DND-41 (cell line): ENCODE results near the gene ARV1.

Experiments
- ATAC-seq: fragments of 200-7000 bp; cut with Tn5 transposase; 3 replicates; pipeline ENCODE4 v1.9.1; 2021; ENCODE audit warnings: low read depth; ENCODE audit not compliant: insufficient read depth
- DNase-seq: peaks from one replicate; pipeline ENCODE4 v3.0.0-alpha.2; 2020
- H2AFZ ChIP-seq: 2 replicates; pipeline ENCODE4 v1.6.0; 2012; ENCODE audit warnings: low read depth, low read length
- H3K27ac ChIP-seq: 2 replicates; pipeline ENCODE4 v1.5.1; 2012; ENCODE audit warnings: low read length, inconsistent platforms
- H3K27me3 ChIP-seq: fragments of 200-600 bp; sonication (generic); 2 replicates; pipeline ENCODE4 v1.6.0; 2012; ENCODE audit warnings: low read length, mild to moderate bottlenecking, inconsistent platforms; ENCODE audit not compliant: insufficient read depth, poor library complexity
- H3K36me3 ChIP-seq: 2 replicates; pipeline ENCODE4 v1.5.1; 2012; ENCODE audit warnings: low read length, inconsistent platforms; ENCODE audit not compliant: insufficient read depth
- H3K4me1 ChIP-seq: 2 replicates; pipeline ENCODE4 v1.5.1; 2012; ENCODE audit warnings: mild to moderate bottlenecking, low read length; ENCODE audit not compliant: insufficient read depth
- H3K4me2 ChIP-seq: 2 replicates; pipeline ENCODE4 v1.6.0; 2012; ENCODE audit warnings: mild to moderate bottlenecking, moderate library complexity, low read length, inconsistent platforms; ENCODE audit not compliant: insufficient read depth
- H3K4me3 ChIP-seq, 2 experiments: fragments of 200-600 bp in 1 of 2; shearing (Covaris generic) in 1 of 2; 2 replicates each; pipeline ENCODE4 v1.5.1; 2012 to 2016; ENCODE audit warnings: inconsistent platforms in 2 of 2, low read length in 2 of 2, mild to moderate bottlenecking in 2 of 2, low read depth in 1 of 2, moderate library complexity in 1 of 2
- H3K79me2 ChIP-seq: 2 replicates; pipeline ENCODE4 v1.6.0; 2012; ENCODE audit warnings: low read length, inconsistent platforms; ENCODE audit not compliant: insufficient read depth
- H3K9ac ChIP-seq: 2 replicates; pipeline ENCODE4 v1.6.0; 2012; ENCODE audit warnings: low read depth, mild to moderate bottlenecking, inconsistent platforms, low read length, moderate library complexity
- H3K9me3 ChIP-seq: 2 replicates; pipeline ENCODE4 v1.5.1; 2012; ENCODE audit warnings: low read length, moderate library complexity, mild to moderate bottlenecking, inconsistent platforms; ENCODE audit not compliant: insufficient read depth, severe bottlenecking
- H4K20me1 ChIP-seq: 2 replicates; pipeline ENCODE4 v1.6.0; 2012; ENCODE audit warnings: low read length; ENCODE audit not compliant: insufficient read depth
- EZH2 ChIP-seq: IDR thresholded peaks from 3 replicates; pipeline ENCODE4 v1.6.1; 2012; ENCODE audit warnings: borderline replicate concordance, low read depth, mild to moderate bottlenecking, moderate library complexity, low read length, inconsistent platforms; ENCODE audit not compliant: severe bottlenecking
- TF ChIP-seq, protein P1 (sequence below): IDR thresholded peaks from 2 replicates; pipeline ENCODE4 v1.5.1; 2012; ENCODE audit warnings: borderline replicate concordance, low read length, moderate library complexity, mild to moderate bottlenecking; ENCODE audit not compliant: poor library complexity, severe bottlenecking; ENCODE audit errors: extremely low read depth

The ARV1 gene

DNA sequence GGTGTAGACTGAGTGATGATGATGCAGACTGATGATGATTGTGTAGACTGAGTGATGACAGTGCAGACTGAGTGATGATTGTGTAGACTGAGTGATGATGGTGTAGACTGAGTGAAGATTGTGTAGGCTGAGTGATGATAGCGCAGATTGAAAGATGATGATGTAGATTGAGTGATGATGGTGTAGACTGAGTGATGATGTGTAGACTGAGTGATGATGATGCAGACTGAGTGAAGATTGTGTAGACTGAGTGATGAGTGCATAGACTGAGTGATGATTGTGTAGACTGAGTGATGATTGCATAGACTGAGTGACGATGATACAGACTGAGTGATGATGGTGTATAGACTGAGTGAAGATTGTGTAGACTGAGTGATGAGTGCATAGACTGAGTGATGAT is 32.5 kb downstream of the ARV1 start:
- no peak overlapping the region for H3K27ac ChIP-seq
- H3K79me2 ChIP-seq, result no peaks in the 10 kb centered on the region
- H3K4me1 ChIP-seq, result no peaks in the 10 kb centered on the region
- TF ChIP-seq EZH2, result no peak
- TF ChIP-seq, protein P1, sequence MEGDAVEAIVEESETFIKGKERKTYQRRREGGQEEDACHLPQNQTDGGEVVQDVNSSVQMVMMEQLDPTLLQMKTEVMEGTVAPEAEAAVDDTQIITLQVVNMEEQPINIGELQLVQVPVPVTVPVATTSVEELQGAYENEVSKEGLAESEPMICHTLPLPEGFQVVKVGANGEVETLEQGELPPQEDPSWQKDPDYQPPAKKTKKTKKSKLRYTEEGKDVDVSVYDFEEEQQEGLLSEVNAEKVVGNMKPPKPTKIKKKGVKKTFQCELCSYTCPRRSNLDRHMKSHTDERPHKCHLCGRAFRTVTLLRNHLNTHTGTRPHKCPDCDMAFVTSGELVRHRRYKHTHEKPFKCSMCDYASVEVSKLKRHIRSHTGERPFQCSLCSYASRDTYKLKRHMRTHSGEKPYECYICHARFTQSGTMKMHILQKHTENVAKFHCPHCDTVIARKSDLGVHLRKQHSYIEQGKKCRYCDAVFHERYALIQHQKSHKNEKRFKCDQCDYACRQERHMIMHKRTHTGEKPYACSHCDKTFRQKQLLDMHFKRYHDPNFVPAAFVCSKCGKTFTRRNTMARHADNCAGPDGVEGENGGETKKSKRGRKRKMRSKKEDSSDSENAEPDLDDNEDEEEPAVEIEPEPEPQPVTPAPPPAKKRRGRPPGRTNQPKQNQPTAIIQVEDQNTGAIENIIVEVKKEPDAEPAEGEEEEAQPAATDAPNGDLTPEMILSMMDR, result no peak
- H3K36me3 ChIP-seq, result no peaks in the 10 kb centered on the region
- ATAC-seq, result no peak
- H3K9ac ChIP-seq, result no peak overlapping the region
- H3K4me3 ChIP-seq, result no peak overlapping the region
- H2AFZ ChIP-seq, result no peak overlapping the region
- H3K4me2 ChIP-seq, result no peak overlapping the region
- H4K20me1 ChIP-seq, result no peaks in the 10 kb centered on the region
- no peaks in the 10 kb centered on the region for H3K9me3 ChIP-seq
- no peaks in the 10 kb centered on the region for H3K27me3 ChIP-seq
- DNase-seq, result no peak

DNA sequence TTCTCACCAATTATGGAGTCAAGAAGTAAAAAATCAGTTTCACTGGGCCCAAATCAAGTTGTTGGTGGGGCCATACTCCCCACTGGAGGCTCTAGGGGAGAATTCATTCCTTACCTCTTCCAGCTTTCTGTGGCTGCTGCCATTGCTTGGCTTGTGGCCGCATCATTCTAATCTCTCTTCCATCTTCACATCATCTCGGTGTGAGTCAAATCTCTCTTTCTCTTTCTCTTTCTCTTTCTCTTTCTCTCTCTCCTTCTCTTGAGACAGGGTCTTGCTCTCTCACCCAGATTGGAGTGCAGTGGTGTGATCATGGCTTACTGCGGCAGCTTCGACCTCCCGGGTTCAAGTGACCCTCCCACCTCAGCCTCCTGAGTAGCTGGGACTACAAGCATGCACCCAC is 33.1 kb downstream of the ARV1 start:
- no peak overlapping the region for H3K27ac ChIP-seq
- no peak overlapping the region for H3K4me3 ChIP-seq
- no peak overlapping the region for H3K4me2 ChIP-seq
- no peaks in the 10 kb centered on the region for H3K9me3 ChIP-seq
- H2AFZ ChIP-seq, result no peak overlapping the region
- TF ChIP-seq, protein P1, result no peak
- TF ChIP-seq EZH2, result no peak
- no peak overlapping the region for H3K9ac ChIP-seq
- H3K27me3 ChIP-seq, result no peaks in the 10 kb centered on the region
- DNase-seq (no peak), ATAC-seq (no peak)
- H3K4me1 ChIP-seq, result no peaks in the 10 kb centered on the region
- no peaks in the 10 kb centered on the region for H4K20me1 ChIP-seq
- H3K36me3 ChIP-seq, result no peaks in the 10 kb centered on the region
- no peaks in the 10 kb centered on the region for H3K79me2 ChIP-seq

DNA sequence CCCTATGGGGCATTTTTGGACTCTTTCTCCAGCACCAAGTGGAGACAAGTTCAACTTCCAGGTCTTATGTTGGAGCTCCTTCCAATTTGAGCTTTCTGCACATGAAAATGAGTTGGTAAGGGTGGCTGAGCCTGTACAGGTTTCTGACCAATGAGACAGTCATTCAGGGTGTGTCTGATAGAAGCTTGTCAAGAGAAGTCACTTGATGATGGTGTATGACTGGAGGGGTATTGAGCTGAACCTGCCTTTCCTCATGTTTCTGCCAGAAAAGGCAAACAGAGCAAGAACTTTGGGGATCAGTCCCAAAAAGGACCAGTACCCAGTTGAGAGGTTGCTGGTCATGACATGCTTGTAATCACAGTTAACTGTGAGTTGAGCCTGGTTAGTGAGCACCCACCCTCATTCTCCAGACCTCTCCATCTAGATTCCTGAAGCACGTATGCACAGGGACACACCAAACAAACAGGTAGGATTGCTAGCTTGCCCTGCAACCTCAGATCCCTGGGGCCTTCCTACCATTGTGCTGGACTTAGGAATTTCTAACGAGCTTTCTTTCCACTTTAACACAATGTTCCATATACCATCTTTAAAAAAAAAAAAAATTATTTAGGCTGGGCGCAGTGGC is 34.6 kb downstream of the ARV1 start:
- TF ChIP-seq, protein P1, result no peak
- TF ChIP-seq EZH2, result no peak
- no peaks in the 10 kb centered on the region for H3K4me1 ChIP-seq

More for the DNA sequence above, 34.6 kb downstream of the ARV1 start:
- Histone ChIP-seq H3K27me3 (no peaks in the 10 kb centered on the region), H3K4me2 (no peak overlapping the region), H3K9ac (no peak overlapping the region), H3K4me3 (no peak overlapping the region), H3K9me3 (no peaks in the 10 kb centered on the region), H2AFZ (no peak overlapping the region), H3K79me2 (no peaks in the 10 kb centered on the region), H3K36me3 (no peaks in the 10 kb centered on the region), H3K27ac (no peak overlapping the region), H4K20me1 (no peaks in the 10 kb centered on the region)
- ATAC-seq (no peak), DNase-seq (no peak)
